ENCODE measurements around the gene ODAD3. TPM values are rescaled to one million over a fixed set of nuclear protein-coding genes. Genes with fewer than 3 reads are reported as not detected.

The ODAD3 gene
- total and polyA plus RNA-seq, 2 of the 13 experiments (the other 11 are each of a cell fraction or from before 2014, with no cell fraction given), result 0.04 to 0.08 TPM

- TF ChIP-seq AHR (CRISPR knock-in tag; IDR thresholded peaks at IDR 0.05) (0 out of 2 replicates have a peak, but pooled peaks have one; percentile 20), THAP7 (CRISPR knock-in tag; IDR thresholded peaks at IDR 0.05) (0 out of 2 replicates have a peak, but pooled peaks have one; percentile 58), ZNF276 (CRISPR knock-in tag; IDR thresholded peaks at IDR 0.05; ENCODE audit: low read depth) (no peak), FOXP1 (IDR thresholded peaks at IDR 0.05) (no peak), FOXP1 (CRISPR knock-in tag; IDR thresholded peaks at IDR 0.05) (no peak), ARNT (IDR thresholded peaks at IDR 0.05) (no peak), GMEB2 (CRISPR knock-in tag; IDR thresholded peaks at IDR 0.05; ENCODE audit: low read depth) (no peak), ETV5 (CRISPR knock-in tag; IDR thresholded peaks at IDR 0.05; ENCODE audit: borderline replicate concordance) (0 out of 2 replicates have a peak, but pooled peaks have one; percentile 31), ZBTB34 (CRISPR knock-in tag; IDR thresholded peaks at IDR 0.05) (no peak), FOXM1 (CRISPR knock-in tag; IDR thresholded peaks at IDR 0.05) (no peak), ZNF878 (CRISPR knock-in tag; IDR thresholded peaks at IDR 0.05) (no peak), ZNF264 (CRISPR knock-in tag; IDR thresholded peaks at IDR 0.05) (no peak), ARHGAP35 (CRISPR knock-in tag; IDR thresholded peaks at IDR 0.05; ENCODE audit: borderline replicate concordance) (no peak), CBFB (CRISPR knock-in tag; IDR thresholded peaks at IDR 0.05) (0 out of 2 replicates have a peak, but pooled peaks have one; percentile 29), ZNF205 (CRISPR knock-in tag; IDR thresholded peaks at IDR 0.05) (no peak), SALL2 (CRISPR knock-in tag; IDR thresholded peaks at IDR 0.05) (peak; percentile 43; the same call in 1 of the 2 replicates), ZNF383 (CRISPR knock-in tag; IDR thresholded peaks at IDR 0.05; ENCODE audit: borderline replicate concordance) (no peak), PHF8 (CRISPR knock-in tag; IDR thresholded peaks at IDR 0.05) (peak; percentile 36; the same call in 1 of the 2 replicates), ZNF460 (CRISPR knock-in tag; IDR thresholded peaks at IDR 0.05; ENCODE audit: borderline replicate concordance) (no peak), JARID2 (CRISPR knock-in tag; IDR thresholded peaks at IDR 0.05; ENCODE audit: insufficient replicate concordance) (no peak), DZIP1 (CRISPR knock-in tag; IDR thresholded peaks at IDR 0.05) (no peak)
Measured at GRCh38 chr19:11382898-11383705, 51.8 kb downstream of the ODAD3 start (continued).
